K562 (cell line): Measurements from ENCODE around the gene GOPC. TPM values are rescaled to one million over a fixed set of nuclear protein-coding genes. Genes with fewer than 3 reads are reported as not detected.

Experiments used
- ATAC-seq: fragments of 200-7000 bp; cut with Tn5 transposase; 3 replicates; pipeline ENCODE4 v1.9.1; 2020; ENCODE audit warnings: moderate library complexity
- BruUV-seq: library from RNA; stranded (reverse); fragments of 400-500 nt; replicated peaks from 2 replicates; lab custom pipeline; 2021; lab: Mats Ljungman, UMichigan
- CTCF ChIA-PET: fragments of 300-600 bp; formaldehyde crosslinking; extraction: SDS; loops from one replicate; lab custom pipeline; 2021; ENCODE audit warnings: low intra/inter-chr PET ratio; lab: Yijun Ruan, JAX
- POLR2A ChIA-PET: fragments of 300-600, 350-650 bp; sonication (Branson Sonifier 250); formaldehyde crosslinking; extraction: SDS; loops from one replicate; lab custom pipeline; 2021; ENCODE audit warnings: antibody characterized with exemption, inconsistent platforms; lab: Yijun Ruan, JAX
- DNase-seq, 4 experiments: peaks; one replicate each; pipeline versions ENCODE4 v3.0.0 to v3.0.0-alpha.2; 2011 to 2018; ENCODE audit warnings: low spot score in 3 of 4, mixed read lengths in 3 of 4; ENCODE audit errors: extremely low read depth in 1 of 4
- FAIRE-seq: peaks from 2 replicates; lab custom pipeline; 2011; peaks lifted over from hg19 to GRCh38; lab: Jason Lieb, UNC
- H2AFZ ChIP-seq: 2 replicates; pipeline ENCODE4 v1.6.0; 2011; ENCODE audit warnings: low read depth, low read length, control low read depth, inconsistent platforms
- H3K27ac ChIP-seq: fragments of 200-600 bp; 3 replicates; pipeline ENCODE4 v1.8.0; 2011; ENCODE audit warnings: low read depth, mild to moderate bottlenecking, control low read depth, inconsistent platforms, low read length, moderate library complexity, mixed read lengths; ENCODE audit errors: extremely low read depth
- H3K27me3 ChIP-seq, 2 experiments: fragments of 300-600 bp in 1 of 2; 2 replicates in 1 of 2; 3 replicates in 1 of 2; pipeline versions ENCODE4 v1.6.0 to v1.8.0; 2011; ENCODE audit warnings: inconsistent platforms in 2 of 2, low read length in 2 of 2, mild to moderate bottlenecking in 1 of 2, mixed read lengths in 1 of 2, moderate library complexity in 1 of 2; ENCODE audit not compliant: control insufficient read depth in 2 of 2, insufficient read depth in 2 of 2
- H3K36me3 ChIP-seq: fragments of 300-600 bp; 3 replicates; pipeline ENCODE4 v1.8.0; 2011; ENCODE audit warnings: mild to moderate bottlenecking, low read length, inconsistent platforms; ENCODE audit not compliant: control insufficient read depth, insufficient read depth
- H3K4me1 ChIP-seq, 2 experiments: fragments of 200-600 bp in 1 of 2; replicated peaks in 1 of 2; 2 replicates in 1 of 2; 3 replicates in 1 of 2; pipeline versions ENCODE4 v1.5.1 to v1.8.0; 2011; ENCODE audit warnings: inconsistent platforms in 2 of 2, low read length in 2 of 2, mild to moderate bottlenecking in 1 of 2, mixed read lengths in 1 of 2, moderate library complexity in 1 of 2; ENCODE audit not compliant: control insufficient read depth in 2 of 2, insufficient read depth in 2 of 2
- H3K4me2 ChIP-seq: 2 replicates; pipeline ENCODE4 v1.6.1; 2011; ENCODE audit warnings: low read length, control low read depth, inconsistent platforms, mixed read lengths; ENCODE audit not compliant: insufficient read depth
- H3K4me3 ChIP-seq: fragments of 200-600 bp; sonication (generic), shearing (Covaris generic); 2 replicates; pipeline ENCODE4 v1.5.1; 2016; ENCODE audit warnings: control low read depth, inconsistent platforms
- H3K79me2 ChIP-seq: fragments of 200-600 bp; 3 replicates; pipeline ENCODE4 v1.8.0; 2011; ENCODE audit warnings: low read length, inconsistent platforms; ENCODE audit not compliant: control insufficient read depth, insufficient read depth
- H3K9ac ChIP-seq, 2 experiments: 2 replicates each; pipeline versions ENCODE4 v1.6.0 to v1.6.1; 2011; ENCODE audit warnings: low read depth in 2 of 2, low read length in 2 of 2, control low read depth in 1 of 2, inconsistent platforms in 1 of 2, mild to moderate bottlenecking in 1 of 2, mixed read lengths in 1 of 2; ENCODE audit not compliant: insufficient read depth in 1 of 2
- H3K9me1 ChIP-seq: one replicate; pipeline ENCODE4 v1.6.0; 2011; ENCODE audit warnings: inconsistent platforms, mild to moderate bottlenecking, low read length, moderate library complexity; ENCODE audit not compliant: control insufficient read depth, insufficient read depth
- H3K9me3 ChIP-seq: replicated peaks from 2 replicates; pipeline ENCODE4 v1.5.1; 2011; ENCODE audit warnings: low read depth, low read length, inconsistent platforms; ENCODE audit not compliant: control insufficient read depth, insufficient read depth
- H4K20me1 ChIP-seq: replicated peaks from 2 replicates; pipeline ENCODE4 v1.6.1; 2011; ENCODE audit warnings: low read length, inconsistent platforms, mixed read lengths; ENCODE audit not compliant: control insufficient read depth, insufficient read depth
- ARHGAP35 ChIP-seq: fragments of 450-650 bp; IDR thresholded peaks from 2 replicates; pipeline ENCODE4 v1.6.1; 2018; ENCODE audit not compliant: partially characterized antibody
- BRD9 ChIP-seq: fragments of 450-650 bp; IDR thresholded peaks from 2 replicates; pipeline ENCODE4 v1.6.1; 2018; ENCODE audit warnings: low read depth; ENCODE audit not compliant: partially characterized antibody
- DDX20 ChIP-seq: fragments of 450-650 bp; IDR thresholded peaks from 2 replicates; pipeline ENCODE4 v1.6.1; 2016; ENCODE audit warnings: missing genetic modification characterization, low read depth, mild to moderate bottlenecking, missing compliant biosample characterization, moderate library complexity
- EGR1 ChIP-seq: fragments of 450-650 bp; conservative IDR thresholded peaks from 2 replicates; pipeline ENCODE4 v1.6.1; 2017; ENCODE audit warnings: mild to moderate bottlenecking
- ETV1 ChIP-seq: fragments of 450-650 bp; conservative IDR thresholded peaks from 2 replicates; pipeline ENCODE4 v1.6.1; 2016; ENCODE audit warnings: missing genetic modification characterization, control low read depth, low read depth, missing compliant biosample characterization
- GATAD2A ChIP-seq: fragments of 450-650 bp; IDR thresholded peaks from 2 replicates; pipeline ENCODE4 v1.6.1; 2017
- HNRNPLL ChIP-seq: fragments of 200-400 bp; formaldehyde crosslinking; IDR thresholded peaks from 2 replicates; pipeline ENCODE4 v1.6.1; 2017; ENCODE audit warnings: low read length, low read depth, mild to moderate bottlenecking; ENCODE audit not compliant: poor library complexity, severe bottlenecking
- KDM1A ChIP-seq, 2 experiments: fragments of 450-650 bp; IDR thresholded peaks; 2 replicates each; pipeline ENCODE4 v1.6.1; 2016; ENCODE audit warnings: mild to moderate bottlenecking in 2 of 2
- MCM7 ChIP-seq, 2 experiments: fragments of 450-650 bp; IDR thresholded peaks; 2 replicates each; pipeline ENCODE4 v1.6.1; 2016 to 2018
- PHB ChIP-seq: fragments of 250-450 bp; sonication (Bioruptor Pico); IDR thresholded peaks from 2 replicates; pipeline ENCODE4 v1.5.0; 2021
- PHF21A ChIP-seq: fragments of 450-650 bp; IDR thresholded peaks from 2 replicates; pipeline ENCODE4 v1.6.1; 2017; ENCODE audit warnings: low read depth, borderline replicate concordance
- SIRT6 ChIP-seq: IDR thresholded peaks from one replicate; pipeline ENCODE4 v1.6.1; 2012; ENCODE audit warnings: low read depth, mild to moderate bottlenecking, control low read depth, inconsistent platforms, low read length, moderate library complexity
- TRIM24 ChIP-seq, 2 experiments: fragments of 450-650 bp; IDR thresholded peaks; 2 replicates each; pipeline ENCODE4 v1.6.1; 2016
- ZNF384 ChIP-seq: IDR thresholded peaks from 2 replicates; pipeline ENCODE4 v1.6.1; 2012; ENCODE audit warnings: low read depth, low read length, improper control_type of control experiment
- ZNF583 ChIP-seq: fragments of 250-450 bp; sonication (Bioruptor Pico); IDR thresholded peaks from 2 replicates; pipeline ENCODE4 v1.4.0; 2020
- WGBS: fragments of 100-300 bp; shearing (Covaris generic); methylation state at CpG from one replicate; pipeline ENCODE4 v1.1.6; 2016; ENCODE audit warnings: low coverage, mixed read lengths; ENCODE audit not compliant: insufficient coverage; ENCODE audit errors: missing lambda C conversion rate; 5-methylcytosine and 5-hydroxymethylcytosine counted together
- in situ Hi-C: fragments of 300-500 bp; cut with MboI; formaldehyde crosslinking; loops from 4 replicates; pipeline ENCODE4 v1.15.0; 2018; ENCODE audit warnings: inconsistent platforms, mixed read lengths
- intact Hi-C: fragments of 100-400 bp; cut with micrococcal nuclease; formaldehyde crosslinking; loops from 2 replicates; pipeline ENCODE4 v1.14.2; 2022
- polyA plus RNA-seq, 8 experiments: library from polyadenylated mRNA; depleted of rRNA in 4 of 8; stranded (reverse) in 5 of 8; unstranded in 3 of 8; fragments of >200 nt; fragmentation: Nextera tagmentation in 2 of 8; fragmentation: Illumina TruSeq in 1 of 8; extraction: Ambion mirVana in 2 of 8; extraction: Trizol in 1 of 8; gene quantifications; 2 replicates each; pipeline versions ENCODE4 v1.2.1 to v1.2.3, GENCODE V29; 2011 to 2014; ENCODE audit warnings: inconsistent platforms in 1 of 8, missing spikeins in 1 of 8
- total RNA-seq, 7 experiments: library from RNA; depleted of rRNA in 6 of 7; stranded (reverse); fragments of >200 nt in 6 of 7; fragmentation: Illumina TruSeq in 2 of 7; extraction: Trizol in 2 of 7; gene quantifications; 2 replicates each; pipeline versions ENCODE4 v1.2.1 to v1.2.3, GENCODE V29; 2011 to 2021; ENCODE audit warnings: low replicate concordance in 1 of 7
- TF ChIP-seq, protein P1 (sequence below), 2 experiments: fragments of 450-650 bp; conservative IDR thresholded peaks; 2 replicates each; pipeline ENCODE4 v1.6.1; 2017; ENCODE audit warnings: mild to moderate bottlenecking in 2 of 2, moderate library complexity in 2 of 2
- TF ChIP-seq, protein P2 (sequence below): fragments of 250-450 bp; sonication (Bioruptor Pico); IDR thresholded peaks from 2 replicates; pipeline ENCODE4 v1.9.0; 2021; ENCODE audit warnings: mild to moderate bottlenecking
- TF ChIP-seq, protein P3 (sequence below): sonication (generic); formaldehyde crosslinking; IDR thresholded peaks from 2 replicates; pipeline ENCODE4 v1.8.0; 2022; ENCODE audit warnings: missing genetic modification reagents, mild to moderate bottlenecking, borderline replicate concordance

The GOPC gene
- total and polyA plus RNA-seq, 9 of the 15 experiments (the other 6 are each of a cell fraction or from before 2014, with no cell fraction given), result 10.0 to 32.2 (median 25.6) TPM

DNA sequence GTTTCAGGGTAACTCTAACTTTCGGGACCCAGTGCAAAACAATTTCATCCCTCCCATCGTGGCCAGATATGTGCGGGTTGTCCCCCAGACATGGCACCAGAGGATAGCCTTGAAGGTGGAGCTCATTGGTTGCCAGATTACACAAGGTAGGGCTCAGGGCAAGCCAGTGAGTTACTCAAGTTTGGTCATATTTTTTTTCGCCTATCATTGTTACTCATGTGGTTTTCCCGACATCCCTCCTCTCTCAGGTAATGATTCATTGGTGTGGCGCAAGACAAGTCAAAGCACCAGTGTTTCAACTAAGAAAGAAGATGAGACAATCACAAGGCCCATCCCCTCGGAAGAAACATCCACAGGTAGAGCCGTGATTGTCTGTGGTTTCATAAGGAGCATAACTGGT is 61.6 kb downstream of the GOPC start:
- no peak overlapping the region for H2AFZ ChIP-seq
- in situ Hi-C loops, result no loop called here
- H3K79me2 ChIP-seq, result no peaks in the 10 kb centered on the region
- no peaks in the 10 kb centered on the region for H4K20me1 ChIP-seq
- H3K9ac ChIP-seq, result no peak overlapping the region
- no peaks in the 10 kb centered on the region for H3K9me3 ChIP-seq
- no peaks in the 10 kb centered on the region for H3K9me1 ChIP-seq
- 82% methylated on average over 8 of the region's 8 CpGs for WGBS
- no peak overlapping the region for H3K4me2 ChIP-seq
- no peaks in the 10 kb centered on the region for H3K27me3 ChIP-seq
- ATAC-seq, result no peak
- intact Hi-C loops, result no loop called here
- no peak for FAIRE-seq
- peaks cover 8% of the 10 kb centered on the region; the same call in 2 of the 3 replicates for H3K36me3 ChIP-seq
- BruUV-seq, result no TSS peak
- H3K27ac ChIP-seq, result no peak overlapping the region
- POLR2A ChIA-PET, result no interaction called here
- no peak for DNase-seq
- peaks cover 0 to 14% of the 10 kb centered on the region in 2 experiments; a peak in 2 of 5 replicates for H3K4me1 ChIP-seq
- CTCF ChIA-PET, result no interaction called here
- H3K4me3 ChIP-seq, result no peak overlapping the region
- TF ChIP-seq MCM7 (IDR thresholded peaks at IDR 0.05) (no peak), ZNF583 (CRISPR knock-in tag) (no peak), ARHGAP35 (no peak), ZNF384 (no peak), SIRT6 (no peak), GATAD2A (no peak), PHF21A (no peak), EGR1 (no peak), KDM1A (IDR thresholded peaks at IDR 0.05) (no peak), BRD9 (no peak), DDX20 (tag) (no peak), PHB (CRISPR knock-in tag) (no peak), ETV1 (no peak), TRIM24 (IDR thresholded peaks at IDR 0.05) (no peak), HNRNPLL (no peak)
- TF ChIP-seq, protein P1, sequence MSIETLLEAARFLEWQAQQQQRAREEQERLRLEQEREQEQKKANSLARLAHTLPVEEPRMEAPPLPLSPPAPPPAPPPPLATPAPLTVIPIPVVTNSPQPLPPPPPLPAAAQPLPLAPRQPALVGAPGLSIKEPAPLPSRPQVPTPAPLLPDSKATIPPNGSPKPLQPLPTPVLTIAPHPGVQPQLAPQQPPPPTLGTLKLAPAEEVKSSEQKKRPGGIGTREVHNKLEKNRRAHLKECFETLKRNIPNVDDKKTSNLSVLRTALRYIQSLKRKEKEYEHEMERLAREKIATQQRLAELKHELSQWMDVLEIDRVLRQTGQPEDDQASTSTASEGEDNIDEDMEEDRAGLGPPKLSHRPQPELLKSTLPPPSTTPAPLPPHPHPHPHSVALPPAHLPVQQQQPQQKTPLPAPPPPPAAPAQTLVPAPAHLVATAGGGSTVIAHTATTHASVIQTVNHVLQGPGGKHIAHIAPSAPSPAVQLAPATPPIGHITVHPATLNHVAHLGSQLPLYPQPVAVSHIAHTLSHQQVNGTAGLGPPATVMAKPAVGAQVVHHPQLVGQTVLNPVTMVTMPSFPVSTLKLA (conservative IDR thresholded peaks at IDR 0.05), result no peak
- TF ChIP-seq, protein P2, sequence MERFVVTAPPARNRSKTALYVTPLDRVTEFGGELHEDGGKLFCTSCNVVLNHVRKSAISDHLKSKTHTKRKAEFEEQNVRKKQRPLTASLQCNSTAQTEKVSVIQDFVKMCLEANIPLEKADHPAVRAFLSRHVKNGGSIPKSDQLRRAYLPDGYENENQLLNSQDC (CRISPR knock-in tag), result no peak
- TF ChIP-seq, protein P3, sequence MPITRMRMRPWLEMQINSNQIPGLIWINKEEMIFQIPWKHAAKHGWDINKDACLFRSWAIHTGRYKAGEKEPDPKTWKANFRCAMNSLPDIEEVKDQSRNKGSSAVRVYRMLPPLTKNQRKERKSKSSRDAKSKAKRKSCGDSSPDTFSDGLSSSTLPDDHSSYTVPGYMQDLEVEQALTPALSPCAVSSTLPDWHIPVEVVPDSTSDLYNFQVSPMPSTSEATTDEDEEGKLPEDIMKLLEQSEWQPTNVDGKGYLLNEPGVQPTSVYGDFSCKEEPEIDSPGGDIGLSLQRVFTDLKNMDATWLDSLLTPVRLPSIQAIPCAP, result no peak
